NCI-H748 treated with DMSO at 0.1 percent for 48 hours (cell line): Measurements from ENCODE around the gene CLEC17A.

Experiments
- DNase-seq: peaks from one replicate; lab custom pipeline; 2025; lab: John Stamatoyannopoulos, UW

CLEC17A gene

GRCh38 chr19:14654786-14655560, 72.1 kb downstream of the CLEC17A start:
- DNase-seq, result no peak

GRCh38 chr19:14655726-14656125, 72.8 kb downstream of the CLEC17A start:
- no peak for DNase-seq

- DNase-seq, result no peak
Measured at GRCh38 chr19:14659874-14660489, 77.1 kb downstream of the CLEC17A start.

GRCh38 chr19:14661372-14661924, 78.6 kb downstream of the CLEC17A start:
- DNase-seq, result no peak
